Activated CD4-positive, alpha-beta T cell treated with anti-CD3 and anti-CD28 coated beads, Interleukin-2, amount 50 U/mL, for 48 hours (primary cell): Measurements from ENCODE around the gene PHPT1.

Experiments used
- DNase-seq, 2 experiments: peaks; one replicate each; pipeline ENCODE4 v3.0.0-alpha.2; 2020

PHPT1 gene

GRCh38 chr9:136890661-136891060 lies 41.5 kb downstream of the PHPT1 start:
- DNase-seq, result no peak

GRCh38 chr9:136896027-136896426 lies 46.8 kb downstream of the PHPT1 start:
- DNase-seq, result no peak

DNA sequence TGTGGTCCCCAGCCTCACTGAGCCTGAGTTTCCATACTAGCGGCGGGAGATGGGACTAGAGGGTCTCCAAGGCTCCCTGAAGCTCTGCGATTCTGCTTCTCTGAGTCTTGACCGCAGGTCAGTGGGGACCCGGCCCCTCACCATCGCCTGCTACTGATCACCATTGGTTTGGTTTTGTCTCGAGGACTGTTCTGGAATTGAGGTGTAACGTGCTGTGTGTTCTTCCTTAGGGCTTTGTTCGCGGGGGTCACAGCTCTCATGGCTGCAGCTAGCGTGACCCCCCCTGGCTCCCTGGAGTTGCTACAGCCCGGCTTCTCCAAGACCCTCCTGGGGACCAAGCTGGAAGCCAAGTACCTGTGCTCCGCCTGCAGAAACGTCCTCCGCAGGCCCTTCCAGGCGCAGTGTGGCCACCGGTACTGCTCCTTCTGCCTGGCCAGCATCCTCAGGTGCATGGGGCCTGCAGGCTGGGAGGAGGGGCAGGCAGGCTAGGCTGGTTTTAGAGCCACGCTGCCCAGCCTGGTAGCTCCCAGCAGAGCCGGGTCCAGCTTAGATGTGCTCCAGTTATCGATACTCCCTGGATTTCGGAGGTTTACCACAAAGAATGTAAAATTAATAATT lies 49.4 kb downstream of the PHPT1 start:
- no peak for DNase-seq

- no peak for DNase-seq
Measured at GRCh38 chr9:136899196-136899595, 50.0 kb downstream of the PHPT1 start.

DNA sequence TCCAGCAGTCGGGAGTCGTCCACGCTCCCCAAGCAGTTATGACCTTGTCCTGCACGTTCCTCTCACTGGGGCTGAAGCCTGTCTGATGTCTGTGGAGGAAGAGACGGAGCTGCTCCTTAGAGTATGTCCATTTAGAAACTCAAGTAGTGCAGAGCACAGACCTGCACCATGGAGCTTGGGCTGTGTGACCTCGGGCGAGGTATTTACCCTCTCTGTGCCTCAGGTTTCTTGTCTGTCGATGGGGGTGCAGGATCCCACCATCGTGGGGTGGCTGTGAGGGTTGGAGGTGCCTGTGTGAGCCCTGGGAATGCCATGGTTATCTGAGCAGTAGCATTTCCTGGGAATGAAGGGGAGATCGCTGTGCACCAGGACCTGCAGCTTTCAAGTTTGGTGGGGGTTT lies 51.3 kb downstream of the PHPT1 start:
- DNase-seq, result no peak
